Smooth muscle cell (in vitro differentiated cells): Measurements from ENCODE around the gene EPB42. TPM values are rescaled to one million over a fixed set of nuclear protein-coding genes. Genes with fewer than 3 reads are reported as not detected.

Source experiments
- DNase-seq: peaks from one replicate; lab custom pipeline; 2025; ENCODE audit not compliant: unreplicated experiment; lab: John Stamatoyannopoulos, UW
- H2AFZ ChIP-seq: fragments of 200-600 bp; sonication (generic); 2 replicates; pipeline ENCODE4 v1.6.0; 2016; ENCODE audit warnings: antibody characterized with exemption, low read depth, mild to moderate bottlenecking
- H3F3A ChIP-seq: fragments of 200-600 bp; sonication (generic); 2 replicates; pipeline ENCODE4 v1.6.0; 2017; ENCODE audit warnings: antibody characterized with exemption, low read depth
- H3K27ac ChIP-seq: fragments of 200-600 bp; sonication (generic); 2 replicates; pipeline ENCODE4 v1.5.1; 2016; ENCODE audit warnings: low read depth, mild to moderate bottlenecking
- H3K27me3 ChIP-seq: fragments of 200-600 bp; sonication (generic); 2 replicates; pipeline ENCODE4 v1.6.1; 2016; ENCODE audit warnings: low read depth, mild to moderate bottlenecking
- H3K36me3 ChIP-seq: fragments of 200-600 bp; sonication (generic); 2 replicates; pipeline ENCODE4 v1.5.1; 2016; ENCODE audit warnings: low read depth
- H3K4me1 ChIP-seq: fragments of 200-600 bp; sonication (generic); 2 replicates; pipeline ENCODE4 v1.5.1; 2016; ENCODE audit warnings: low read depth
- H3K4me2 ChIP-seq: fragments of 200-600 bp; sonication (generic); 2 replicates; pipeline ENCODE4 v1.6.0; 2016; ENCODE audit warnings: mild to moderate bottlenecking
- H3K4me3 ChIP-seq: fragments of 200-600 bp; sonication (generic); 2 replicates; pipeline ENCODE4 v1.5.1; 2016; ENCODE audit warnings: mild to moderate bottlenecking
- H3K79me2 ChIP-seq: fragments of 200-600 bp; sonication (generic); 2 replicates; pipeline ENCODE4 v1.6.0; 2016; ENCODE audit warnings: low read depth, mild to moderate bottlenecking
- H3K9ac ChIP-seq: fragments of 200-600 bp; sonication (generic); 2 replicates; pipeline ENCODE4 v1.6.0; 2016; ENCODE audit warnings: low read depth
- H3K9me3 ChIP-seq: fragments of 200-600 bp; sonication (generic); replicated peaks from 2 replicates; pipeline ENCODE4 v1.5.1; 2016; ENCODE audit warnings: low read depth
- H4K20me1 ChIP-seq: fragments of 200-600 bp; sonication (generic); 2 replicates; pipeline ENCODE4 v1.6.0; 2016; ENCODE audit warnings: low read depth
- WGBS: methylation state at CpG from one replicate; pipeline ENCODE4 v1.1.7; 2016; ENCODE audit warnings: low lambda C conversion rate; 5-methylcytosine and 5-hydroxymethylcytosine counted together
- polyA plus RNA-seq: library from polyadenylated mRNA; unstranded; fragments of >200 nt; fragmentation: Nextera tagmentation; extraction: Ambion mirVana; gene quantifications from 2 replicates; pipeline ENCODE4 v1.2.1, GENCODE V29; 2016
- total RNA-seq: library from RNA; depleted of rRNA; stranded (reverse); fragments of >200 nt; gene quantifications from 2 replicates; pipeline ENCODE4 v1.2.3, GENCODE V29; 2014
- TF ChIP-seq, protein P1 (sequence below): fragments of 200-600 bp; sonication (generic); IDR thresholded peaks from 2 replicates; pipeline ENCODE4 v1.5.1; 2017; ENCODE audit warnings: borderline replicate concordance, mild to moderate bottlenecking, antibody characterized with exemption; ENCODE audit not compliant: insufficient read depth, poor library complexity, severe bottlenecking

The EPB42 gene
- total and polyA plus RNA-seq, 2 experiments from 2014 or later = not detected

DNA sequence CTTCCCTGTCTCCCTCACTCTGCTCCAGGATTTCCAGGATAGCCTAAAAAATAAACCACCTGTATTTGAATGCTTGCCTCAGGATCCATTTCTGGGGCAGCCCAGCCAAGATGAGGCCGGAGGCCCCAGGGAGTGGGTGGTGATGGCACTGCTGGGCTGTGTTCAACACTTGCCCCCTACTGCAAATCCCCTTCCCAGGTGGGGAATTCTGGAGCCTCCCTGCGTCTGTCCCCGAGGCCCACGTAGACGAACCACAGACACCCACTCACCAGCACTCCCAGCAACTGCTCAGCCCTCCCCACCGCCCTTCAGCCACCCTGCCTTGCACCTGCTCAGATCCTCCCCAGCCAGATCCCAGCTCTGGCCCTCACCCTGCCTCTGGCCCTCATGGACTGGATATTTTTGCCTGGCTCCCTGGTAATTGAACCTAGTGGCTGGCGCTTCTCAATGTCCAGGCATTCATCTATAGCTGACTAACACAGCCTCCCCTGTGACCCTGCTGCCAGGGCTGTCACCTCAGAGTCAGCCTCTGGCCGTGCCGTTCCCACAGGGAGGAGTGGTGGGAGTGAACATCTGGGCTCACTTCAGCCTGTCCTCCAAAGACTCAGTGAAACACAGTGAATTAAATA, 17.1 kb upstream of the EPB42 start:
- H3K4me2 ChIP-seq = no peak overlapping the region

DNA sequence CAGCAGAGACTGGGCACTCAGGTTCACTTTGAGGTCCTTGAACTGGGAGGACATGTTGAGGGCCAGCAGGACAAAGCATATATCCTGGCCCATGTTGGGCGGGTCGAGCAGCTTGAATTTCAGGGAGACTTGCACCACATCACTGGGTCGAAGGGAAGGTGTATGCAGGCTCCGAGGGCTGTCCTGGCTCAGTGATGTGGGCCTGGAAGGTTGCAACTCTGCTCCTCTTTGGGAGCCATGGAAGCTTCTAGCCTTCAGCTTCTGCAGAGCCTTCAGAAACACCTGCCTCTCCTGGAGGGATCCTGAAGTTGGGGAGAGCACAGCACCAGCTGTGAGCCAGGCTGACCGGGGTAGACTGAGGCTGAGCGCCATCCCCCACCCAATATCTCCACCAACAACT, 14.7 kb upstream of the EPB42 start:
- Histone ChIP-seq H4K20me1 (no peaks in the 10 kb centered on the region), H3K4me3 (no peak overlapping the region), H3K27ac (no peak overlapping the region), H3K36me3 (no peaks in the 10 kb centered on the region), H3F3A (no peaks in the 10 kb centered on the region), H3K4me2 (no peak overlapping the region), H2AFZ (no peak overlapping the region), H3K9ac (no peak overlapping the region), H3K27me3 (peaks cover 7% of the 10 kb centered on the region), H3K4me1 (no peaks in the 10 kb centered on the region), H3K9me3 (no peaks in the 10 kb centered on the region), H3K79me2 (no peaks in the 10 kb centered on the region)
- DNase-seq = no peak
- TF ChIP-seq, protein P1, sequence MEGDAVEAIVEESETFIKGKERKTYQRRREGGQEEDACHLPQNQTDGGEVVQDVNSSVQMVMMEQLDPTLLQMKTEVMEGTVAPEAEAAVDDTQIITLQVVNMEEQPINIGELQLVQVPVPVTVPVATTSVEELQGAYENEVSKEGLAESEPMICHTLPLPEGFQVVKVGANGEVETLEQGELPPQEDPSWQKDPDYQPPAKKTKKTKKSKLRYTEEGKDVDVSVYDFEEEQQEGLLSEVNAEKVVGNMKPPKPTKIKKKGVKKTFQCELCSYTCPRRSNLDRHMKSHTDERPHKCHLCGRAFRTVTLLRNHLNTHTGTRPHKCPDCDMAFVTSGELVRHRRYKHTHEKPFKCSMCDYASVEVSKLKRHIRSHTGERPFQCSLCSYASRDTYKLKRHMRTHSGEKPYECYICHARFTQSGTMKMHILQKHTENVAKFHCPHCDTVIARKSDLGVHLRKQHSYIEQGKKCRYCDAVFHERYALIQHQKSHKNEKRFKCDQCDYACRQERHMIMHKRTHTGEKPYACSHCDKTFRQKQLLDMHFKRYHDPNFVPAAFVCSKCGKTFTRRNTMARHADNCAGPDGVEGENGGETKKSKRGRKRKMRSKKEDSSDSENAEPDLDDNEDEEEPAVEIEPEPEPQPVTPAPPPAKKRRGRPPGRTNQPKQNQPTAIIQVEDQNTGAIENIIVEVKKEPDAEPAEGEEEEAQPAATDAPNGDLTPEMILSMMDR = no peak
- WGBS = 90% methylated on average over 6 of the region's 6 CpGs

More for the DNA sequence above, 17.1 kb upstream of the EPB42 start:
- no peak overlapping the region for H2AFZ ChIP-seq
- H4K20me1 ChIP-seq = no peaks in the 10 kb centered on the region
- H3F3A ChIP-seq = no peaks in the 10 kb centered on the region
- H3K4me3 ChIP-seq = no peak overlapping the region
- H3K36me3 ChIP-seq = no peaks in the 10 kb centered on the region
- H3K27ac ChIP-seq = no peak overlapping the region
- DNase-seq = no peak
- peaks cover 5% of the 10 kb centered on the region for H3K27me3 ChIP-seq
- no peaks in the 10 kb centered on the region for H3K79me2 ChIP-seq
- WGBS = 82% methylated on average over 9 of the region's 9 CpGs
- no peak overlapping the region for H3K9ac ChIP-seq
- TF ChIP-seq, protein P1 = no peak
- H3K4me1 ChIP-seq = no peaks in the 10 kb centered on the region
- no peaks in the 10 kb centered on the region for H3K9me3 ChIP-seq

DNA sequence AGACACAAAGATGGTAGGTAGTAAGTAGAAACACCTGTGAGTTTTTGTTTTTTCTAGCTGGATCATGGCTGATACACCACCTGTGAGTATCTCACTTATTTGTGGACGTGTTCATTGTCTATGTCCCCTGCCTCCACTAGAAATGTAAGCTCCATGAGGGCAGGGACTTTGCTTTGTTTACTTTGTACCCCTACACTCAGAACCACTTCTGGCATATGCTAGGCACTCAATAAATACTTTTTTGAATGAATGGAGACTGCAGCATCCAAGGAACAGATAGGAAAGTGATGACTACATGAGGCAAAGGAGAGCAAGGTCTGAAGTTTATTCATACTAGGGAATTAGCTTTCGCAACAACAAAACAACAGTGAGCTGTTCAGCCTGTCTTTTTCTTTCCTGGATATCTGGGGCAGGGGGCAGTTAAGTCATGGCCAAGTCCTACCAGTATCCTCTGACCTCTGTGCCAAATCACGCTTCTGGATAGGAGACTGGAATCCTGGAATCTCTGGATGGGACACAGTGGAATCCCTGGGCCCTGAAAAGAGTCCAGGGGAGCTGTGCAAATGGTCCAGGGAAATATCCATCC, 11.6 kb upstream of the EPB42 start:
- Histone ChIP-seq H3K36me3 (no peaks in the 10 kb centered on the region), H3K9ac (no peak overlapping the region), H3F3A (no peaks in the 10 kb centered on the region), H3K27me3 (peaks cover 7% of the 10 kb centered on the region), H3K9me3 (no peaks in the 10 kb centered on the region), H3K79me2 (no peaks in the 10 kb centered on the region), H3K27ac (no peak overlapping the region), H2AFZ (no peak overlapping the region), H3K4me1 (no peaks in the 10 kb centered on the region), H4K20me1 (no peaks in the 10 kb centered on the region), H3K4me2 (no peak overlapping the region), H3K4me3 (no peak overlapping the region)
- DNase-seq = no peak
- WGBS = 87% methylated on average over 3 of the region's 3 CpGs
- TF ChIP-seq, protein P1 = no peak
